DMS79 (cell line): Measurements from ENCODE around the gene SLC8A2.
A peak's percentile ranks its signal among the peaks of the same experiment; 100 is the strongest.

Source experiments
- DNase-seq: peaks from one replicate; lab custom pipeline; 2025; lab: John Stamatoyannopoulos, UW

SLC8A2 gene

GRCh38 chr19:47471733-47472457, at the start of gene SLC8A2:
TSS of gene SLC8A2 (minus strand) at chr19:47471893. CDS start at chr19:47466403, 5,490 bp downstream.
- peak; percentile 47 for DNase-seq

- no peak for DNase-seq
Observed at GRCh38 chr19:47520839-47521238, 49.1 kb upstream of the SLC8A2 start.

GRCh38 chr19:47520343-47520806, 48.7 kb upstream of the SLC8A2 start:
- no peak for DNase-seq

GRCh38 chr19:47518854-47519253, 47.2 kb upstream of the SLC8A2 start:
- no peak for DNase-seq

- DNase-seq = no peak
Observed at GRCh38 chr19:47518139-47518538, 46.4 kb upstream of the SLC8A2 start.

- DNase-seq = peak; percentile 100
Observed at GRCh38 chr19:47514869-47515588, 43.3 kb upstream of the SLC8A2 start, which contains the start of gene NAPA. TSS of gene NAPA (minus strand) at chr19:47515063. CDS start at chr19:47514940, 123 bp downstream.

GRCh38 chr19:47514151-47514868, 42.6 kb upstream of the SLC8A2 start:
- no peak for DNase-seq

- no peak for DNase-seq
Observed at GRCh38 chr19:47512948-47513319, 41.2 kb upstream of the SLC8A2 start.

GRCh38 chr19:47512183-47512947, 40.7 kb upstream of the SLC8A2 start:
- DNase-seq = no peak

GRCh38 chr19:47511681-47512080, 40.0 kb upstream of the SLC8A2 start:
- DNase-seq = no peak

GRCh38 chr19:47511128-47511517, 39.4 kb upstream of the SLC8A2 start:
- no peak for DNase-seq

GRCh38 chr19:47510516-47511127, 38.9 kb upstream of the SLC8A2 start:
- no peak for DNase-seq

GRCh38 chr19:47509973-47510372, 38.3 kb upstream of the SLC8A2 start:
- no peak for DNase-seq

GRCh38 chr19:47509170-47509847, 37.6 kb upstream of the SLC8A2 start:
- DNase-seq = no peak

GRCh38 chr19:47508721-47509120, 37.0 kb upstream of the SLC8A2 start:
- DNase-seq = no peak

GRCh38 chr19:47507924-47508553, 36.3 kb upstream of the SLC8A2 start:
- DNase-seq = no peak

GRCh38 chr19:47507012-47507411, 35.3 kb upstream of the SLC8A2 start:
- DNase-seq = no peak

- no peak for DNase-seq
Observed at GRCh38 chr19:47506459-47506858, 34.8 kb upstream of the SLC8A2 start.

- DNase-seq = no peak
Observed at GRCh38 chr19:47505506-47505905, 33.8 kb upstream of the SLC8A2 start.

GRCh38 chr19:47503826-47504150, 32.1 kb upstream of the SLC8A2 start:
- no peak for DNase-seq
